Measurements from ENCODE around the gene CD58. TPM values are rescaled to one million over a fixed set of nuclear protein-coding genes. Genes with fewer than 3 reads are reported as not detected.

CD58 gene
- total RNA-seq, 1 donor from 2014 or later = 8.0 TPM

Small RNA genes within 50 kb of the gene (microRNA-seq; reads per million reads assigned to microRNA genes)
- gene MIR548AC (ENCODE audit: unreplicated experiment) = not detected

Other genes with a start within 250 kb of the CD58 start
- 78.4 TPM for gene ATP1A1, start 197.8 kb downstream of the CD58 start, total RNA-seq (ENCODE audit: unreplicated experiment)
- 110 TPM for gene IGSF3, start 96.7 kb upstream of the CD58 start, total RNA-seq (ENCODE audit: unreplicated experiment)
- not detected for gene CD2, start 183.4 kb upstream of the CD58 start, total RNA-seq (ENCODE audit: unreplicated experiment)